SK-N-SH (cell line): ENCODE results near the gene PDIA6. TPM values are rescaled to one million over a fixed set of nuclear protein-coding genes. Genes with fewer than 3 reads are reported as not detected.

Experiments
- CTCF ChIA-PET: fragments of 300-600, 350-600 bp; formaldehyde crosslinking; extraction: SDS; loops from one replicate; lab custom pipeline; 2021; lab: Yijun Ruan, JAX
- POLR2A ChIA-PET: fragments of 350-600 bp; sonication (Branson Sonifier 250); formaldehyde crosslinking; extraction: SDS; loops from one replicate; lab custom pipeline; 2020; ENCODE audit warnings: antibody characterized with exemption, inconsistent platforms; lab: Yijun Ruan, JAX
- DNase-seq: peaks from one replicate; pipeline ENCODE4 v3.0.0; 2012
- H2AFZ ChIP-seq: fragments of 200-600 bp; sonication (generic); 2 replicates; pipeline ENCODE4 v1.8.1; 2016; ENCODE audit warnings: antibody characterized with exemption, mild to moderate bottlenecking, low read depth
- H3F3A ChIP-seq: fragments of 200-600 bp; sonication (generic); replicated peaks from 2 replicates; pipeline ENCODE3; 2016; ENCODE audit warnings: antibody characterized with exemption, mild to moderate bottlenecking; ENCODE audit not compliant: insufficient read depth
- H3K27ac ChIP-seq, 2 experiments: fragments of 200-500 bp in 1 of 2; fragments of 200-600 bp in 1 of 2; sonication (Bioruptor generic) in 1 of 2; sonication (generic), shearing (Covaris generic) in 1 of 2; 2 replicates each; pipeline versions ENCODE4 v1.5.1 to v1.6.1; 2014 to 2016; ENCODE audit warnings: low read depth in 2 of 2, inconsistent platforms in 1 of 2, low read length in 1 of 2, mild to moderate bottlenecking in 1 of 2, mixed read lengths in 1 of 2
- H3K27me3 ChIP-seq: fragments of 200-600 bp; sonication (generic), shearing (Covaris generic); 2 replicates; pipeline ENCODE4 v1.6.1; 2016; ENCODE audit warnings: mixed run types; ENCODE audit not compliant: insufficient read depth
- H3K36me3 ChIP-seq, 2 experiments: fragments of 200-500 bp in 1 of 2; fragments of 200-600 bp in 1 of 2; sonication (Bioruptor generic) in 1 of 2; sonication (generic) in 1 of 2; replicated peaks in 1 of 2; 2 replicates each; pipeline versions ENCODE3 to v1.5.1; 2014 to 2016; ENCODE audit warnings: low read length in 1 of 2, mild to moderate bottlenecking in 1 of 2; ENCODE audit not compliant: insufficient read depth in 2 of 2, control insufficient read depth in 1 of 2
- H3K4me1 ChIP-seq, 2 experiments: fragments of 200-500 bp in 1 of 2; fragments of 200-600 bp in 1 of 2; sonication (Bioruptor generic) in 1 of 2; sonication (generic), shearing (Covaris generic) in 1 of 2; 2 replicates each; pipeline versions ENCODE4 v1.5.1 to v1.6.1; 2014 to 2016; ENCODE audit warnings: low read depth in 1 of 2, low read length in 1 of 2, mixed run types in 1 of 2; ENCODE audit not compliant: insufficient read depth in 2 of 2, control insufficient read depth in 1 of 2
- H3K4me2 ChIP-seq: fragments of 200-600 bp; sonication (generic), shearing (Covaris generic); 2 replicates; pipeline ENCODE4 v1.6.1; 2017; ENCODE audit warnings: mixed run types
- H3K4me3 ChIP-seq, 2 experiments: fragments of 200-500 bp in 1 of 2; fragments of 200-600 bp in 1 of 2; sonication (Bioruptor generic) in 1 of 2; sonication (generic), shearing (Covaris generic) in 1 of 2; 2 replicates each; pipeline versions ENCODE4 v1.5.1 to v1.8.1; 2014 to 2016; ENCODE audit warnings: low read depth in 2 of 2, inconsistent platforms in 1 of 2, low read length in 1 of 2, mild to moderate bottlenecking in 1 of 2, mixed read lengths in 1 of 2, moderate library complexity in 1 of 2
- H3K79me2 ChIP-seq: fragments of 200-600 bp; sonication (generic); 2 replicates; pipeline ENCODE4 v1.8.1; 2017; ENCODE audit warnings: mild to moderate bottlenecking; ENCODE audit not compliant: insufficient read depth
- H3K9ac ChIP-seq: fragments of 200-600 bp; sonication (generic); 2 replicates; pipeline ENCODE4 v1.6.1; 2017; ENCODE audit warnings: mixed run types
- H3K9me2 ChIP-seq: fragments of 200-600 bp; sonication (generic); 2 replicates; pipeline ENCODE4 v1.6.1; 2017; ENCODE audit warnings: mixed run types
- H3K9me3 ChIP-seq: fragments of 200-600 bp; sonication (generic); 2 replicates; pipeline ENCODE4 v1.6.1; 2017; ENCODE audit warnings: mixed run types, mild to moderate bottlenecking, moderate library complexity
- H4K20me1 ChIP-seq: fragments of 200-600 bp; sonication (generic); 2 replicates; pipeline ENCODE4 v1.6.1; 2017; ENCODE audit warnings: mild to moderate bottlenecking, mixed run types; ENCODE audit not compliant: insufficient read depth
- ELF1 ChIP-seq: IDR thresholded peaks from 2 replicates; pipeline ENCODE4 v1.4.0; 2012
- EP300 ChIP-seq, 2 experiments: IDR thresholded peaks; 2 replicates each; pipeline versions ENCODE4 v1.4.0 to v1.6.1; 2012; ENCODE audit warnings: borderline replicate concordance in 1 of 2, low read depth in 1 of 2, low read length in 1 of 2
- FOXM1 ChIP-seq: IDR thresholded peaks from 2 replicates; pipeline ENCODE4 v1.4.0; 2012; ENCODE audit warnings: low read depth, mild to moderate bottlenecking
- MXI1 ChIP-seq: IDR thresholded peaks from 2 replicates; pipeline ENCODE4 v1.6.1; 2012; ENCODE audit warnings: mild to moderate bottlenecking, low read depth, low read length, improper control_type of control experiment
- POLR2AphosphoS5 ChIP-seq: IDR thresholded peaks from 2 replicates; pipeline ENCODE4 v1.6.1; 2012; ENCODE audit warnings: low read depth, low read length
- RFX5 ChIP-seq: IDR thresholded peaks from 2 replicates; pipeline ENCODE4 v1.6.1; 2012; ENCODE audit warnings: mild to moderate bottlenecking, improper control_type of control experiment, low read length
- SIN3A ChIP-seq: IDR thresholded peaks from 2 replicates; pipeline ENCODE4 v1.6.1; 2012; ENCODE audit warnings: low read depth, mild to moderate bottlenecking, low read length, moderate library complexity, borderline replicate concordance
- TAF1 ChIP-seq: IDR thresholded peaks from 2 replicates; pipeline ENCODE4 v1.6.1; 2012; ENCODE audit warnings: low read depth, mild to moderate bottlenecking, low read length, moderate library complexity, borderline replicate concordance
- TCF12 ChIP-seq: IDR thresholded peaks from 2 replicates; pipeline ENCODE4 v1.4.0; 2012
- TEAD4 ChIP-seq: IDR thresholded peaks from 2 replicates; pipeline ENCODE4 v1.4.0; 2012; ENCODE audit warnings: mild to moderate bottlenecking, borderline replicate concordance; ENCODE audit not compliant: insufficient read depth
- WGBS: methylation state at CpG from one replicate; pipeline ENCODE4 v1.1.6; 2017; ENCODE audit warnings: low lambda C conversion rate; 5-methylcytosine and 5-hydroxymethylcytosine counted together
- polyA plus RNA-seq, 3 experiments: library from polyadenylated mRNA; depleted of rRNA; stranded (reverse); fragments of >200 nt; gene quantifications; 2 replicates each; pipeline ENCODE4 v1.2.3, GENCODE V29; 2012
- TF ChIP-seq, protein P1 (sequence below): fragments of 150-350 bp; IDR thresholded peaks from 2 replicates; pipeline ENCODE4 v1.6.1; 2016; ENCODE audit warnings: mild to moderate bottlenecking, low read depth, low read length
- TF ChIP-seq, protein P2 (sequence below): IDR thresholded peaks from 2 replicates; pipeline ENCODE4 v1.4.0; 2012; ENCODE audit warnings: low read depth, borderline replicate concordance

PDIA6 gene
- polyA plus RNA-seq, 1 of the 3 experiments (the other 2 are of a cell fraction): 325 TPM

DNA sequence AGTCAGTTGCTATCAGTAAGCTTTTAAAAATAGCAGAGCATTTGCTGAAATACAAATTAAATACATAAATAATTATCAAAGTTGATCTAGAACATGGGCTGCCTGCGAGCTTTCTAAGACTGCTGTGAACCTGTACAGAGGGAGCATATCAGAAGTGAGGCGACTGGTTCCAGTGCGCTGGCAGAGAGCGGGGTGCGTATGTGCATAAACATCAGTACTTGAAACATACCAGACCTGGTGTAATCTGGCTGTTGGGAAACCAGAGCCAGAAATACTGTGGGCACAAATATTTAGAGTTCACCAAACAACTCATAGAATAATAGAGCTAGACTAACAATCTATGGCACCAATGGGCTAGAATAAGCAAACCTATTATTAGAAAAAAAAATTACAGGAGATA, 27.3 kb downstream of the PDIA6 start:
- Histone ChIP-seq H3K27me3 (no peaks in the 10 kb centered on the region), H3K4me3 (no peak overlapping the region), H4K20me1 (no peaks in the 10 kb centered on the region), H3K9ac (no peak overlapping the region), H3F3A (no peaks in the 10 kb centered on the region), H3K4me2 (no peak overlapping the region), H3K4me1 (no peaks in the 10 kb centered on the region; a peak in 1 of 4 replicates), H2AFZ (no peak overlapping the region), H3K9me3 (no peaks in the 10 kb centered on the region), H3K27ac (no peak overlapping the region), H3K36me3 (peaks cover 76 to 87% of the 10 kb centered on the region in 2 experiments), H3K9me2 (no peaks in the 10 kb centered on the region), H3K79me2 (no peaks in the 10 kb centered on the region)
- TF ChIP-seq ELF1: no peak
- no peak for DNase-seq
- CTCF ChIA-PET: interaction anchor here (1.3 to 1.5 kb wide), 3 partner anchors 12 to 799 kb away, joined by 3 to 6 read pairs (median 4); a partner anchor contains a TSS
- over 99% methylated on average over 5 of the region's 5 CpGs for WGBS
- POLR2A ChIA-PET: no interaction called here

DNA sequence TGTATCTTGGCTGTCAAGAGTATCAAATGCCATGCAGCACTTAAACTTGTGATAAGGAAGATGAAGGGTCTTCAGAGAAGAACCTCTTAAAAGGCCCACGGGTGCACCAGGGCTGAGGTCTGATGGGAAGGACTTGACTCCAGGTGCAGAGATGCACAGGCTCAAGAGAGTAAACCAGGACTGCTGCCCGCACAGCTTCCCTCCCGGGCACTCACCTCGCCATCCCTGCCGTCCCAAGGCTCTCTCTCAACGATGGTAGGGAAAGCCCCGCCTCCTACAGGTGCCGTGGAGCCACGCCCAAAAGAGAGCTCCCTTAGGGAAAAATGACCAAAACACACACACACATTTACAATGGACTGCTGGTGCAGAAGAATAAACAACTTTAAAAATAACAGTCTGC, 27.9 kb downstream of the PDIA6 start:
- no peak overlapping the region for H3K4me2 ChIP-seq
- H3K79me2 ChIP-seq: no peaks in the 10 kb centered on the region
- H3K27me3 ChIP-seq: no peaks in the 10 kb centered on the region
- H3K9me2 ChIP-seq: no peaks in the 10 kb centered on the region
- no peaks in the 10 kb centered on the region for H3K9me3 ChIP-seq
- peaks cover 70 to 86% of the 10 kb centered on the region in 2 experiments for H3K36me3 ChIP-seq
- H3K4me3 ChIP-seq: no peak overlapping the region
- H3F3A ChIP-seq: no peaks in the 10 kb centered on the region
- H4K20me1 ChIP-seq: no peaks in the 10 kb centered on the region
- H3K27ac ChIP-seq: no peak overlapping the region; a peak in 1 of 4 replicates
- no peak overlapping the region for H3K9ac ChIP-seq
- TF ChIP-seq FOXM1 (no peak), EP300 (IDR thresholded peaks at IDR 0.05; ENCODE audit: borderline replicate concordance in 1 of 2, low read depth in 1 of 2, low read length in 1 of 2) (no peak), POLR2AphosphoS5 (no peak), TAF1 (no peak), TCF12 (no peak), RFX5 (no peak), TEAD4 (no peak), MXI1 (no peak), ELF1 (no peak), SIN3A (no peak)
- TF ChIP-seq, protein P1, sequence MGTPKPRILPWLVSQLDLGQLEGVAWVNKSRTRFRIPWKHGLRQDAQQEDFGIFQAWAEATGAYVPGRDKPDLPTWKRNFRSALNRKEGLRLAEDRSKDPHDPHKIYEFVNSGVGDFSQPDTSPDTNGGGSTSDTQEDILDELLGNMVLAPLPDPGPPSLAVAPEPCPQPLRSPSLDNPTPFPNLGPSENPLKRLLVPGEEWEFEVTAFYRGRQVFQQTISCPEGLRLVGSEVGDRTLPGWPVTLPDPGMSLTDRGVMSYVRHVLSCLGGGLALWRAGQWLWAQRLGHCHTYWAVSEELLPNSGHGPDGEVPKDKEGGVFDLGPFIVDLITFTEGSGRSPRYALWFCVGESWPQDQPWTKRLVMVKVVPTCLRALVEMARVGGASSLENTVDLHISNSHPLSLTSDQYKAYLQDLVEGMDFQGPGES: no peak
- TF ChIP-seq, protein P2, sequence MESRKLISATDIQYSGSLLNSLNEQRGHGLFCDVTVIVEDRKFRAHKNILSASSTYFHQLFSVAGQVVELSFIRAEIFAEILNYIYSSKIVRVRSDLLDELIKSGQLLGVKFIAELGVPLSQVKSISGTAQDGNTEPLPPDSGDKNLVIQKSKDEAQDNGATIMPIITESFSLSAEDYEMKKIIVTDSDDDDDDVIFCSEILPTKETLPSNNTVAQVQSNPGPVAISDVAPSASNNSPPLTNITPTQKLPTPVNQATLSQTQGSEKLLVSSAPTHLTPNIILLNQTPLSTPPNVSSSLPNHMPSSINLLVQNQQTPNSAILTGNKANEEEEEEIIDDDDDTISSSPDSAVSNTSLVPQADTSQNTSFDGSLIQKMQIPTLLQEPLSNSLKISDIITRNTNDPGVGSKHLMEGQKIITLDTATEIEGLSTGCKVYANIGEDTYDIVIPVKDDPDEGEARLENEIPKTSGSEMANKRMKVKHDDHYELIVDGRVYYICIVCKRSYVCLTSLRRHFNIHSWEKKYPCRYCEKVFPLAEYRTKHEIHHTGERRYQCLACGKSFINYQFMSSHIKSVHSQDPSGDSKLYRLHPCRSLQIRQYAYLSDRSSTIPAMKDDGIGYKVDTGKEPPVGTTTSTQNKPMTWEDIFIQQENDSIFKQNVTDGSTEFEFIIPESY: no peak
- no peak overlapping the region for H2AFZ ChIP-seq
- no peak for DNase-seq
- ChIA-PET CTCF (interaction anchor here (0.7 to 1.5 kb wide), 5 partner anchors 13 to 800 kb away, joined by 3 to 6 read pairs (median 4); a partner anchor contains a TSS), POLR2A (no interaction called here)
- WGBS: 97% methylated on average over 9 of the region's 9 CpGs
- H3K4me1 ChIP-seq: no peaks in the 10 kb centered on the region; a peak in 1 of 4 replicates
